ENCODE measurements around the gene GRIP2.

GRCh38 chr3:14496351-14496750 is 43.8 kb downstream of the GRIP2 start:
- TF ChIP-seq CTCF (IDR thresholded peaks at IDR 0.05; ENCODE audit: low read length): no peak
- no peak for TF ChIP-seq EZH2 (IDR thresholded peaks at IDR 0.05; ENCODE audit: borderline replicate concordance, low read length)

Measured in OCI-LY1 (cell line).